ENCODE results near the gene FGGY. TPM values are rescaled to one million over a fixed set of nuclear protein-coding genes. Genes with fewer than 3 reads are reported as not detected.
A peak's percentile ranks its signal among the peaks of the same experiment; 100 is the strongest.
"Not testable (repeated sequence)": the region's sequence is repeated elsewhere in the genome, so short reads cannot be mapped to it uniquely, and the experiment has no call there.

FGGY gene
- total RNA-seq, 2 donors from 2014 or later = 16.0 to 21.8 TPM

DNA sequence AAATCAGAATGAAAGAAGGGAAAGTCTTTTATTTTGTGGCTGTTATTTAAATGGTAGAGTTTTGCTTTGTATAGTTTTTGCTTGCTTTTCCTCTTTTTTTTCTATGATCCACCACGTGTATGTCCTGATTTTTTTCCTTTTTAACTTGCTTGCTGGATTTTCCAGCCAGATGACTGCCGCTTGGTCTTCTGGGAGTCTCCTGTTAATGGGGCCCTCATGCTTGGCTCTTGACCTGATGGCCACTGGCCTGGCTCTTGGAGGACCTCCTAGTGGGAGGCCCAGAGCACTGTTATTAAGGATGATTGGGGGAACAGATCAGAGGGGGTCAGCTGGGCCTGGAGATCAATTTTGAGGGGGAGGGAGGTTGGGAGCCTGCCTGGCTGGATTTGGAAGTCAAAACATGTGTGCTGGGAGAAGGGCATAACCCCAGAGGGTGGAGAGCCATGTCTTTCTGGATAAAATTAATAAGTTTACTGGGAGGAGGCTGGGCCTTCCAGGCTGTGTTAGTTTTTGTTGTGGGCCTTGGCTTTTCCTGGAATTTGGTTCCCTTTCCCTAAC, 1.2 kb downstream of the FGGY start:
- Histone ChIP-seq H3K9me3 (no peaks in the 10 kb centered on the region), H3K36me3 (no peaks in the 10 kb centered on the region), H3K27me3 (no peaks in the 10 kb centered on the region), H3K27ac (peak overlapping the region; percentile 90 to 94), H3K4me1 (peaks cover 0 to 29% of the 10 kb centered on the region in 2 donors), H3K4me3 (no peak overlapping the region)
- DNase-seq (ENCODE audit: low spot score) = no peak
- TF ChIP-seq, protein P1, sequence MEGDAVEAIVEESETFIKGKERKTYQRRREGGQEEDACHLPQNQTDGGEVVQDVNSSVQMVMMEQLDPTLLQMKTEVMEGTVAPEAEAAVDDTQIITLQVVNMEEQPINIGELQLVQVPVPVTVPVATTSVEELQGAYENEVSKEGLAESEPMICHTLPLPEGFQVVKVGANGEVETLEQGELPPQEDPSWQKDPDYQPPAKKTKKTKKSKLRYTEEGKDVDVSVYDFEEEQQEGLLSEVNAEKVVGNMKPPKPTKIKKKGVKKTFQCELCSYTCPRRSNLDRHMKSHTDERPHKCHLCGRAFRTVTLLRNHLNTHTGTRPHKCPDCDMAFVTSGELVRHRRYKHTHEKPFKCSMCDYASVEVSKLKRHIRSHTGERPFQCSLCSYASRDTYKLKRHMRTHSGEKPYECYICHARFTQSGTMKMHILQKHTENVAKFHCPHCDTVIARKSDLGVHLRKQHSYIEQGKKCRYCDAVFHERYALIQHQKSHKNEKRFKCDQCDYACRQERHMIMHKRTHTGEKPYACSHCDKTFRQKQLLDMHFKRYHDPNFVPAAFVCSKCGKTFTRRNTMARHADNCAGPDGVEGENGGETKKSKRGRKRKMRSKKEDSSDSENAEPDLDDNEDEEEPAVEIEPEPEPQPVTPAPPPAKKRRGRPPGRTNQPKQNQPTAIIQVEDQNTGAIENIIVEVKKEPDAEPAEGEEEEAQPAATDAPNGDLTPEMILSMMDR (IDR thresholded peaks at IDR 0.05) = no peak

DNA sequence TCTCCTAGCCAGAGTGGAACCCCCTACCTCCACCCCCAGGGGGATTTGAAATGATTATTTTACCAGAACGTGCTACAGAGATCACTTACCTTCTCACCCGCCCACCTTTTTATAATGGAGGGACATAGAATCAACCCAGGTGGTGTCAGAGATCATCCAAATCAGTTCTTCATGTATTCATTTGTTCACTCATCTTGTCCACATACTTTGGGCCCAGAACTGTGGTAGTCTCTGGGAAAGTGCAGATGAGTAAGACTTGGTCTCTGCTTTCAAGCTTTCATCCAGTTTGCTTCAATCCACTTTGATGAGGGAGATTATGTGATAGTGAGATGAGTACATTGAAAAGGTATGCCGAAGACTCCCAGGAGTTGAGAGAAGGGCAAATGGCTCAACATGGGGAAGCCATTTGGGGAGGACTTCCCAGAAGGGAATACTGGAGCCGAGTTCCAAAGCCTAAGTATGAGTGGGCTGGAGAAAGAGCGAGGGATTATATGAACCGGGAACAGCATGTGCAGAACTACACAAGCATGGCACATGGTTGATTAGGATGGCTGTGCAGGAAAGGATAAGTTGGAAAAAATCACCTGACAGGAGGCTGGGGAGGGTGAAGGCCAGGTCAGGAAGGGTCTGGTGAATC, 1.9 kb downstream of the FGGY start:
- Histone ChIP-seq H3K27ac (peak overlapping the region; percentile 90 to 94), H3K9me3 (no peaks in the 10 kb centered on the region), H3K36me3 (no peaks in the 10 kb centered on the region), H3K4me1 (peaks cover 0 to 27% of the 10 kb centered on the region in 2 donors), H3K4me3 (no peak overlapping the region), H3K27me3 (no peaks in the 10 kb centered on the region)
- DNase-seq (ENCODE audit: low spot score) = no peak
- TF ChIP-seq, protein P1 (IDR thresholded peaks at IDR 0.05) = no peak

- DNase-seq (ENCODE audit: low spot score); H3K27ac ChIP-seq; H3K27me3 ChIP-seq; H3K4me3 ChIP-seq; H3K36me3 ChIP-seq; H3K9me3 ChIP-seq: not testable (repeated sequence)
- peaks cover 0 to 27% of the 10 kb centered on the region in 2 donors for H3K4me1 ChIP-seq
Measured at GRCh38 chr1:59299670-59300069, 2.8 kb downstream of the FGGY start.

DNA sequence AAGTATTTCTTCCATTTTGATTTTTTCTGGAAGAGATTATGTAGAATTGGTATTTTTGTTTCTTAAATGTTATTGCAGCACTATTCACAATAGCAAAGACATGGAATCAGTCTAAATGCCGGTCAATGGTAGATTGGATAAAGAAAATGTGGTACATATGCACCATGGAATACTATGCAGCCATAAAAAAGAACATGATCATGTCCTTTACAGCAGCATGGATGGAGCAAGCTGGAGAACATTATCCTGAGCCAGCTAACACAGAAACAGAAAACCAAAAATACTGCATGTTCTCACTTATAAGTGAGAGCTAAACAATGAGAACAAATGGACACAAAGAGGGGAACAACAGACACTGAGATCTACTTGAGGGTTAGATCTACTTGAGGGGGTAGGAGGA, 5.4 kb downstream of the FGGY start:
- Histone ChIP-seq H3K27me3 (no peaks in the 10 kb centered on the region), H3K27ac (no peak overlapping the region), H3K4me1 (peaks cover 0 to 17% of the 10 kb centered on the region in 2 donors), H3K4me3 (no peak overlapping the region), H3K9me3 (peaks cover 0 to 13% of the 10 kb centered on the region in 2 donors), H3K36me3 (no peaks in the 10 kb centered on the region)
- DNase-seq (ENCODE audit: low spot score) = no peak
- TF ChIP-seq, protein P1 (IDR thresholded peaks at IDR 0.05) = no peak

- H3K27ac ChIP-seq = no peak overlapping the region
- no peaks in the 10 kb centered on the region for H3K36me3 ChIP-seq
- DNase-seq (ENCODE audit: low spot score) = no peak
- TF ChIP-seq, protein P1 (IDR thresholded peaks at IDR 0.05) = no peak
- no peaks in the 10 kb centered on the region for H3K27me3 ChIP-seq
- H3K4me1 ChIP-seq = peaks cover 0 to 11% of the 10 kb centered on the region in 2 donors
- no peak overlapping the region for H3K4me3 ChIP-seq
- peaks cover 0 to 13% of the 10 kb centered on the region in 2 donors for H3K9me3 ChIP-seq
Measured at GRCh38 chr1:59302871-59303270, 6.0 kb downstream of the FGGY start.

- H3K36me3 ChIP-seq = no peaks in the 10 kb centered on the region
- no peak overlapping the region for H3K4me3 ChIP-seq
- DNase-seq (ENCODE audit: low spot score) = no peak
- H3K27me3 ChIP-seq = no peaks in the 10 kb centered on the region
- peaks cover 0 to 13% of the 10 kb centered on the region in 2 donors for H3K9me3 ChIP-seq
- no peaks in the 10 kb centered on the region for H3K4me1 ChIP-seq
- TF ChIP-seq, protein P1 (IDR thresholded peaks at IDR 0.05) = no peak
- H3K27ac ChIP-seq = no peak overlapping the region
Measured at GRCh38 chr1:59305188-59305587, 8.3 kb downstream of the FGGY start.
